Right renal cortex interstitium (tissue), 3 donors: Measurements from ENCODE around the gene DNAJB14. TPM values are rescaled to one million over a fixed set of nuclear protein-coding genes. Genes with fewer than 3 reads are reported as not detected.

ENCODE experiments used
- DNase-seq, 3 donors: peaks; one replicate each; pipeline ENCODE4 v3.0.0-alpha.2; 2013; ENCODE audit warnings: low read depth in 3 of 3, low spot score in 2 of 3
- polyA plus RNA-seq, 3 donors: library from polyadenylated mRNA; unstranded; fragments of 120-200 nt; gene quantifications; one replicate each; pipeline ENCODE4 v1.2.1, GENCODE V29; 2013; ENCODE audit not compliant: insufficient read length in 3 of 3

DNAJB14 gene
- polyA plus RNA-seq, 3 donors = 36.8 to 40.8 (median 39.8) TPM

- no peak for DNase-seq
Measured at GRCh38 chr4:99875071-99875470, 71.3 kb downstream of the DNAJB14 start.

- DNase-seq = no peak
Measured at GRCh38 chr4:99872570-99872969, 73.8 kb downstream of the DNAJB14 start.

GRCh38 chr4:99868126-99868596 lies 78.3 kb downstream of the DNAJB14 start:
- no peak for DNase-seq

GRCh38 chr4:99863804-99864203 lies 82.6 kb downstream of the DNAJB14 start:
- DNase-seq = no peak

- DNase-seq = no peak
Measured at GRCh38 chr4:99861120-99861905, 85.1 kb downstream of the DNAJB14 start.

GRCh38 chr4:99860521-99860920 lies 85.9 kb downstream of the DNAJB14 start:
- DNase-seq = no peak

GRCh38 chr4:99859618-99860017 lies 86.8 kb downstream of the DNAJB14 start:
- no peak for DNase-seq

- DNase-seq = no peak
Measured at GRCh38 chr4:99857307-99857706, 89.1 kb downstream of the DNAJB14 start.

GRCh38 chr4:99856166-99856565 lies 90.3 kb downstream of the DNAJB14 start:
- no peak for DNase-seq

- no peak for DNase-seq
Measured at GRCh38 chr4:99855678-99856077, 90.7 kb downstream of the DNAJB14 start.

GRCh38 chr4:99853999-99854398 lies 92.4 kb downstream of the DNAJB14 start:
- DNase-seq = no peak

GRCh38 chr4:99853190-99853589 lies 93.2 kb downstream of the DNAJB14 start:
- no peak for DNase-seq

- DNase-seq = no peak
Measured at GRCh38 chr4:99852199-99852749, 94.1 kb downstream of the DNAJB14 start.

- DNase-seq = no peak
Measured at GRCh38 chr4:99848591-99849001, 97.8 kb downstream of the DNAJB14 start.

- no peak for DNase-seq
Measured at GRCh38 chr4:99847362-99847976, 98.9 kb downstream of the DNAJB14 start.

GRCh38 chr4:99846891-99847290 lies 99.5 kb downstream of the DNAJB14 start:
- DNase-seq = no peak

Other genes with a start within 250 kb of the DNAJB14 start
- gene DAPP1, start 129.8 kb downstream of the DNAJB14 start, polyA plus RNA-seq = 1 to 10 TPM in 2 of 3 donors, under 1 TPM in 1; 0.85 to 1.8 (median 1.2) TPM
- gene LAMTOR3, start 52.2 kb downstream of the DNAJB14 start, polyA plus RNA-seq = 100 to 1,000 TPM; 101 to 115 (median 109) TPM
- 100 to 1,000 TPM; 415 to 432 (median 421) TPM for gene H2AZ1, start 3.7 kb upstream of the DNAJB14 start, polyA plus RNA-seq
- 1 to 10 TPM; 2.7 to 3.7 (median 2.7) TPM for gene DDIT4L, start 243.8 kb upstream of the DNAJB14 start, polyA plus RNA-seq